Activated CD4-positive, CD25-positive, alpha-beta regulatory T cell treated with anti-CD3 and anti-CD28 coated beads, Interleukin-2, amount 50 U/mL, for 16 hours (primary cell): ENCODE results near the gene MSH3.
"Not testable (repeated sequence)": the region's sequence is repeated elsewhere in the genome, so short reads cannot be mapped to it uniquely, and the experiment has no call there.

Experiments
- DNase-seq: peaks from one replicate; pipeline ENCODE4 v3.0.0-alpha.2; 2020; ENCODE audit warnings: low read depth, low spot score

MSH3 gene

GRCh38 chr5:80796846-80797245 is 142.4 kb downstream of the MSH3 start:
- DNase-seq: no peak

- no peak for DNase-seq
Observed at GRCh38 chr5:80797428-80798024, 143.1 kb downstream of the MSH3 start.

GRCh38 chr5:80798166-80798565 is 143.7 kb downstream of the MSH3 start:
- DNase-seq: no peak

GRCh38 chr5:80798633-80799032 is 144.2 kb downstream of the MSH3 start:
- no peak for DNase-seq

GRCh38 chr5:80799041-80799440 is 144.6 kb downstream of the MSH3 start:
- no peak for DNase-seq

GRCh38 chr5:80799573-80799972 is 145.1 kb downstream of the MSH3 start:
- no peak for DNase-seq

GRCh38 chr5:80804332-80804731 is 149.9 kb downstream of the MSH3 start:
- no peak for DNase-seq

- DNase-seq: no peak
Observed at GRCh38 chr5:80805038-80805437, 150.6 kb downstream of the MSH3 start.

- no peak for DNase-seq
Observed at GRCh38 chr5:80806929-80807328, 152.5 kb downstream of the MSH3 start.

- no peak for DNase-seq
Observed at GRCh38 chr5:80809451-80809850, 155.0 kb downstream of the MSH3 start.

GRCh38 chr5:80810425-80810824 is 156.0 kb downstream of the MSH3 start:
- no peak for DNase-seq

- DNase-seq: no peak
Observed at GRCh38 chr5:80816590-80816989, 162.1 kb downstream of the MSH3 start.

GRCh38 chr5:80820685-80821084 is 166.2 kb downstream of the MSH3 start:
- DNase-seq: no peak

GRCh38 chr5:80822640-80823039 is 168.2 kb downstream of the MSH3 start:
- DNase-seq: no peak

GRCh38 chr5:80824159-80824558 is 169.7 kb downstream of the MSH3 start:
- not testable (repeated sequence) for DNase-seq

GRCh38 chr5:80825786-80826460 is 171.5 kb downstream of the MSH3 start:
- no peak for DNase-seq

- no peak for DNase-seq
Observed at GRCh38 chr5:80834710-80835109, 180.3 kb downstream of the MSH3 start.

GRCh38 chr5:80835128-80835527 is 180.7 kb downstream of the MSH3 start:
- no peak for DNase-seq

GRCh38 chr5:80837679-80838078 is 183.2 kb downstream of the MSH3 start:
- DNase-seq: no peak

- DNase-seq: not testable (repeated sequence)
Observed at GRCh38 chr5:80841026-80841797, 186.8 kb downstream of the MSH3 start.

GRCh38 chr5:80846422-80846821 is 192.0 kb downstream of the MSH3 start:
- not testable (repeated sequence) for DNase-seq

GRCh38 chr5:80850168-80850567 is 195.7 kb downstream of the MSH3 start:
- DNase-seq: not testable (repeated sequence)
